PC-9 (cell line): ENCODE data around the gene SLC15A1. TPM values are rescaled to one million over a fixed set of nuclear protein-coding genes. Genes with fewer than 3 reads are reported as not detected.

Source experiments
- BruUV-seq: library from RNA; stranded (reverse); fragments of 400-500 nt; replicated peaks from 2 replicates; lab custom pipeline; 2021; lab: Mats Ljungman, UMichigan
- CTCF ChIA-PET: fragments of 300-600 bp; sonication (Branson Sonifier 250); formaldehyde crosslinking; loops from one replicate; lab custom pipeline; 2022; ENCODE audit warnings: antibody characterized with exemption; lab: Charles Lee
- POLR2A ChIA-PET: fragments of 300-600 bp; sonication (Branson Sonifier 250); formaldehyde crosslinking; loops from one replicate; lab custom pipeline; 2022; ENCODE audit warnings: antibody characterized with exemption; ENCODE audit not compliant: unreplicated experiment; lab: Charles Lee
- DNase-seq, 2 experiments: peaks; one replicate each; pipeline versions ENCODE4 v3.0.0 to v3.0.0-alpha.2; 2015 to 2022; ENCODE audit warnings: mixed read lengths in 1 of 2
- H2AFZ ChIP-seq: fragments of 200-600 bp; sonication (generic); 2 replicates; pipeline ENCODE4 v1.8.1; 2017; ENCODE audit warnings: antibody characterized with exemption
- H3F3A ChIP-seq: fragments of 200-600 bp; sonication (generic); 2 replicates; pipeline ENCODE4 v1.8.1; 2017; ENCODE audit warnings: antibody characterized with exemption, mild to moderate bottlenecking, low read depth; ENCODE audit not compliant: insufficient read depth
- H3K27ac ChIP-seq: fragments of 200-600 bp; sonication (generic); 2 replicates; pipeline ENCODE4 v1.6.1; 2016; ENCODE audit warnings: mixed run types
- H3K27me3 ChIP-seq: fragments of 200-600 bp; sonication (generic); 2 replicates; pipeline ENCODE4 v1.6.1; 2016; ENCODE audit warnings: low read depth, mixed run types; ENCODE audit not compliant: insufficient read depth
- H3K36me3 ChIP-seq: fragments of 200-600 bp; sonication (generic); 2 replicates; pipeline ENCODE4 v1.6.1; 2016; ENCODE audit warnings: low read depth, mixed run types
- H3K4me1 ChIP-seq: fragments of 200-600 bp; sonication (generic); replicated peaks from 2 replicates; pipeline ENCODE4 v1.6.1; 2016; ENCODE audit warnings: mixed run types; ENCODE audit not compliant: insufficient read depth
- H3K4me2 ChIP-seq: fragments of 200-600 bp; sonication (generic); 2 replicates; pipeline ENCODE4 v1.6.1; 2017; ENCODE audit warnings: mixed run types
- H3K4me3 ChIP-seq: fragments of 200-600 bp; sonication (generic); 2 replicates; pipeline ENCODE4 v1.6.1; 2016; ENCODE audit warnings: mixed run types
- H3K79me2 ChIP-seq: fragments of 200-600 bp; sonication (generic); 2 replicates; pipeline ENCODE4 v1.6.1; 2017; ENCODE audit warnings: low read depth, mixed run types
- H3K9me2 ChIP-seq: fragments of 200-600 bp; sonication (generic); 2 replicates; pipeline ENCODE4 v1.8.1; 2017; ENCODE audit warnings: mild to moderate bottlenecking; ENCODE audit not compliant: insufficient read depth
- H3K9me3 ChIP-seq: fragments of 200-600 bp; sonication (generic); 2 replicates; pipeline ENCODE4 v1.8.1; 2016; ENCODE audit warnings: low read depth; ENCODE audit not compliant: insufficient read depth
- H4K20me1 ChIP-seq: fragments of 200-600 bp; sonication (generic); 2 replicates; pipeline ENCODE4 v1.8.1; 2017; ENCODE audit not compliant: insufficient read depth
- CTCF ChIP-seq: fragments of 200-600 bp; sonication (generic); conservative IDR thresholded peaks from 2 replicates; pipeline ENCODE4 v1.6.1; 2017; ENCODE audit warnings: mixed run types, antibody characterized with exemption, mild to moderate bottlenecking, moderate library complexity
- EZH2 ChIP-seq: fragments of 200-600 bp; sonication (generic); IDR thresholded peaks from 2 replicates; pipeline ENCODE4 v1.8.0; 2017; ENCODE audit warnings: antibody characterized with exemption, low read depth
- intact Hi-C: fragments of 100-400 bp; cut with micrococcal nuclease; formaldehyde crosslinking; loops from one replicate; pipeline ENCODE4 v1.10.0; 2022; ENCODE audit not compliant: unreplicated experiment
- total RNA-seq: library from RNA; stranded (reverse); gene quantifications from 2 replicates; pipeline ENCODE4 v1.2.3, GENCODE V29; 2021

Gene SLC15A1
- total RNA-seq, 1 experiment from 2014 or later, result 0.55 TPM

DNA sequence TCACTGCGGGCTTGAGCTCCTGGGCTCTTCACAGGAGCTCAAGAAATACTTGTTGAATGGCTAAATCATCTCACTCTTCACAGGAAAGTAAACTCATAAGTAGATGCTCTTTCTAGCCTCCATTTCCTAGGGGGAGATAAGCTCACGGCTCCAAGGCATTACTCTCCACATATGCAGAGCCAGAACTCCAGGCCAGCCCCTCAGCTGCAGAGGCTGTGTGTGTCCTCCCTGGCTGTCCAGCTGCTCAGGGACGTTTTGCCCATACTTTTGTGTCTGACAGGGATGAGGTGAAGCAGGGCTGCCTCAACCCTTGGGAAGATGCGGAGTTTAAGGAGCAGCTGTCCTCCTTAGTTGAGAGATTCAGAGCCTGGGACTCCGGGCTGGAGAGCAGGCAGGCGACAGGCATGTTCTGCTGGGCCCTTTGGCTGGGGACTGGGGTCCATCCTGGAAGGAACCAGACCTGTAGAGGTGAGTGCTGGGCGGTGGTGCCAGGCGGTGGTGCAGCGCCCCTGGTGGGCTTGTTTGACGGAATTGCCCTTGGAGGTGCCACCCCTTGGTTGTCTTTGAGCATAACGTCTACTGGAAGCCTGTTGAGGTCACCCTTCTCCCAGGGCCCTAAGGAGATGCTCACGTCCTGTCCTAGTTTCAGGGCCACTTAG lies 20.5 kb upstream of the SLC15A1 start:
- no peak for DNase-seq
- Histone ChIP-seq H3K36me3 (no peaks in the 10 kb centered on the region), H3K27ac (no peak overlapping the region), H3F3A (peaks cover 12% of the 10 kb centered on the region), H3K4me3 (no peak overlapping the region), H4K20me1 (no peaks in the 10 kb centered on the region), H3K4me2 (no peak overlapping the region), H3K79me2 (no peaks in the 10 kb centered on the region), H3K27me3 (no peaks in the 10 kb centered on the region), H3K9me2 (no peaks in the 10 kb centered on the region), H2AFZ (no peak overlapping the region), H3K4me1 (peaks cover 11% of the 10 kb centered on the region), H3K9me3 (peaks cover 20% of the 10 kb centered on the region; the same call in 1 of the 2 replicates)
- ChIA-PET POLR2A (no interaction called here), CTCF (no interaction called here)
- no peak for TF ChIP-seq EZH2
- no peak for TF ChIP-seq CTCF
- BruUV-seq, result no TSS peak
- intact Hi-C loops, result no loop called here

DNA sequence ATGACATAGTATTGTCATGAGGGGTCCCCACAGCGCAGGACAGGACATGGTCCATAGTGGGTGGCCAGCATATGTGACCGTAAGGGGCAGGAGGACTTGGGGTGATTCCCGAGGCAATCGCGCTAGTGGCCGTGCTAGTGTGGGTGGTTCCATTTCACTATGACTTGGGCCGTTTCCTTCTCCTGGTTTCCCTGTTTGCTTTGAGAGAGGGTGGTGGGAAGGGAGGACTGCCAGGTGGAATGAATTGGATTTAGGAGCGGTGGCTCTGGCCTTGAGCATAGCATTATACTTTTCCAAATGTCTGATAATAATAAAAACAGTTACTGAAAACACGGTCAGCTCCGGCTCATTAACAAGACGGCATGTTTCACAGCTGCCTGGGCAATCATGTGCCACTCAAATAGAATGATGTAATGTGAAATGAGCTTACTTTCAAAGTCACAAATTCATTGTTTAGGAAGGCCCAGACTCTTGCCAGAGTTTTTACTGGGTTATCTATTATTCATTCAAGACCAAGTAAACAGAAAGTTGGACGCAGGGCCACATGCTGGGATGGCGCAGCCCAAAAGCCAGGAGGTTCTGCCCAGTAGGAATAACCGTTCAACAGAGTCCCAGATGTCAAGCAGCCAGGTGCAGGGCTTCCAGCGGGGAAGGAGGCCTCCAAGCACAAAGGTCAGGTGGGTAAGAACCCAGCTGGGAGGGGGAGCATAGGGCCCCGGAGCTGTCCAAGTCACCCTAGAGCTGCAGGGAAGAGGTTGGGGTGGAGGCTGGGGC lies 19.6 kb upstream of the SLC15A1 start:
- H3K9me2 ChIP-seq, result no peaks in the 10 kb centered on the region
- ChIA-PET CTCF (no interaction called here), POLR2A (interaction anchor here (0.8 kb wide), 1 partner anchor 317 kb away, joined by 8 read pairs; no protein-coding TSS in a partner anchor)
- no peak overlapping the region for H2AFZ ChIP-seq
- H3F3A ChIP-seq, result peaks cover 12% of the 10 kb centered on the region
- H3K27me3 ChIP-seq, result peaks cover 4% of the 10 kb centered on the region; the same call in 1 of the 2 replicates
- DNase-seq, result no peak
- H3K9me3 ChIP-seq, result peaks cover 20% of the 10 kb centered on the region; the same call in 1 of the 2 replicates
- H3K36me3 ChIP-seq, result no peaks in the 10 kb centered on the region
- H3K4me3 ChIP-seq, result no peak overlapping the region
- no TSS peak for BruUV-seq
- TF ChIP-seq CTCF (no peak), EZH2 (no peak)
- no peaks in the 10 kb centered on the region for H3K79me2 ChIP-seq
- H3K4me1 ChIP-seq, result peaks cover 11% of the 10 kb centered on the region
- no peaks in the 10 kb centered on the region for H4K20me1 ChIP-seq
- no peak overlapping the region for H3K4me2 ChIP-seq
- H3K27ac ChIP-seq, result no peak overlapping the region
- intact Hi-C loops, result no loop called here

DNA sequence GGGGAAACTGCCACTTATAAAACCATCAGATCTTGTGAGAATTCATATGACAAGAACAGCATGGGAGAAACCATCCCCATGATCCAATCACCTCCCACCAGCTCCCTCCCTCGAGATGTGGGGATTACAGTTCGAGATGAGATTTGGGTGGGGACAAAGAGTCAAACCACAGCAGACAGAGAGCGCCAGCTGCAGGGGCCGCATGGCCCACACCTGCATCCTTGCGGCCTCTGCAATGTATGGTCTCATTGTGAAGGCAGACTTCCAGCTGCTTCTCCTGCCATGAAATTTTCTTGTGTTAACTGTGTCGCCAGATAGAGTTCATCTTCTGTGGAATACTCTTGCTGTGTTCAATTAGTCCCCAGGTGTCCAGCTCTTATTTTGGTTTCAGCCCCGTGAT lies 17.3 kb upstream of the SLC15A1 start:
- H3K9me2 ChIP-seq, result no peaks in the 10 kb centered on the region
- H3K9me3 ChIP-seq, result peaks cover 20% of the 10 kb centered on the region; the same call in 1 of the 2 replicates
- H2AFZ ChIP-seq, result no peak overlapping the region
- H3K4me2 ChIP-seq, result no peak overlapping the region
- H4K20me1 ChIP-seq, result no peaks in the 10 kb centered on the region
- ChIA-PET CTCF (no interaction called here), POLR2A (no interaction called here)
- no peaks in the 10 kb centered on the region for H3K79me2 ChIP-seq
- BruUV-seq, result no TSS peak
- peaks cover 6% of the 10 kb centered on the region; the same call in 1 of the 2 replicates for H3K27me3 ChIP-seq
- no peaks in the 10 kb centered on the region for H3K4me1 ChIP-seq
- no peak overlapping the region for H3K27ac ChIP-seq
- no peaks in the 10 kb centered on the region for H3K36me3 ChIP-seq
- TF ChIP-seq EZH2 (no peak), CTCF (no peak)
- intact Hi-C loops, result no loop called here
- no peak overlapping the region for H3K4me3 ChIP-seq
- DNase-seq, result no peak
- no peaks in the 10 kb centered on the region for H3F3A ChIP-seq
